HEK293 (cell line): ENCODE results near the gene IFNL3.

Source experiments
- CTCF ChIA-PET: fragments of 350-600 bp; formaldehyde crosslinking; extraction: SDS; loops from one replicate; lab custom pipeline; 2021; ENCODE audit warnings: antibody characterized with exemption; lab: Yijun Ruan, JAX
- POLR2A ChIA-PET: fragments of 300-600 bp; formaldehyde crosslinking; extraction: SDS; loops from one replicate; lab custom pipeline; 2020; ENCODE audit warnings: antibody characterized with exemption, inconsistent platforms; lab: Yijun Ruan, JAX
- H3K27ac ChIP-seq: fragments of 200-500 bp; sonication (Bioruptor generic); 2 replicates; pipeline ENCODE4 v1.5.1; 2014; ENCODE audit warnings: low read depth, low read length, control low read depth, inconsistent platforms; ENCODE audit errors: extremely low read depth
- H3K36me3 ChIP-seq, 2 experiments: fragments of 200-500 bp in 1 of 2; sonication (Bioruptor generic) in 1 of 2; 1 replicate in 1 of 2; 2 replicates in 1 of 2; pipeline ENCODE4 v1.5.1; 2014 to 2017; ENCODE audit warnings: inconsistent platforms in 2 of 2, low read length in 2 of 2; ENCODE audit not compliant: control insufficient read depth in 2 of 2, insufficient read depth in 1 of 2
- H3K4me1 ChIP-seq: fragments of 200-500 bp; sonication (Bioruptor generic); 2 replicates; pipeline ENCODE4 v1.5.1; 2014; ENCODE audit warnings: mild to moderate bottlenecking, low read length, inconsistent platforms; ENCODE audit not compliant: control insufficient read depth, insufficient read depth
- H3K4me3 ChIP-seq: 2 replicates; pipeline ENCODE4 v1.5.1; 2011; ENCODE audit warnings: low read depth, mild to moderate bottlenecking, control low read depth, low read length, moderate library complexity
- H3K9me3 ChIP-seq: fragments of 200-500 bp; sonication (Bioruptor generic); 2 replicates; pipeline ENCODE4 v1.5.1; 2014; ENCODE audit warnings: low read depth, low read length, inconsistent platforms; ENCODE audit not compliant: control insufficient read depth, insufficient read depth
- FEZF1 ChIP-seq: fragments of 450-650 bp; formaldehyde crosslinking; IDR thresholded peaks from 2 replicates; pipeline ENCODE4 v1.5.1; 2016; ENCODE audit warnings: missing biosample characterization, missing genetic modification characterization
- GLIS2 ChIP-seq: fragments of 450-650 bp; formaldehyde crosslinking; IDR thresholded peaks from 2 replicates; pipeline ENCODE4 v1.5.1; 2016; ENCODE audit warnings: missing biosample characterization, missing genetic modification characterization
- OSR2 ChIP-seq: fragments of 450-650 bp; formaldehyde crosslinking; IDR thresholded peaks from 2 replicates; pipeline ENCODE4 v1.5.1; 2016; ENCODE audit warnings: missing biosample characterization, missing genetic modification characterization
- SP2 ChIP-seq: fragments of 450-650 bp; formaldehyde crosslinking; IDR thresholded peaks from 2 replicates; pipeline ENCODE4 v1.5.1; 2016; ENCODE audit warnings: missing biosample characterization, missing genetic modification characterization
- YY2 ChIP-seq: fragments of 450-650 bp; formaldehyde crosslinking; IDR thresholded peaks from 2 replicates; pipeline ENCODE4 v1.5.1; 2016; ENCODE audit warnings: missing biosample characterization, missing genetic modification characterization
- ZBTB21 ChIP-seq: fragments of 450-650 bp; formaldehyde crosslinking; IDR thresholded peaks from 2 replicates; pipeline ENCODE4 v1.5.1; 2017; ENCODE audit warnings: missing biosample characterization, missing genetic modification characterization
- ZFP37 ChIP-seq: fragments of 450-650 bp; formaldehyde crosslinking; IDR thresholded peaks from 2 replicates; pipeline ENCODE4 v1.5.1; 2016; ENCODE audit warnings: missing biosample characterization, missing genetic modification characterization
- ZIC2 ChIP-seq: fragments of 450-650 bp; formaldehyde crosslinking; IDR thresholded peaks from 2 replicates; pipeline ENCODE4 v1.5.1; 2016; ENCODE audit warnings: missing biosample characterization, missing genetic modification characterization
- ZNF114 ChIP-seq: fragments of 450-650 bp; formaldehyde crosslinking; IDR thresholded peaks from 2 replicates; pipeline ENCODE4 v1.5.0; 2017; ENCODE audit warnings: missing biosample characterization, missing genetic modification characterization
- ZNF132 ChIP-seq: fragments of 450-650 bp; formaldehyde crosslinking; IDR thresholded peaks from 2 replicates; pipeline ENCODE4 v1.5.1; 2017; ENCODE audit warnings: missing biosample characterization, missing genetic modification characterization, borderline replicate concordance
- ZNF366 ChIP-seq: fragments of 450-650 bp; formaldehyde crosslinking; conservative IDR thresholded peaks from 2 replicates; pipeline ENCODE4 v1.5.1; 2016; ENCODE audit warnings: missing biosample characterization, missing genetic modification characterization
- ZNF558 ChIP-seq: fragments of 450-650 bp; formaldehyde crosslinking; IDR thresholded peaks from 2 replicates; pipeline ENCODE4 v1.5.1; 2016; ENCODE audit warnings: missing biosample characterization, missing genetic modification characterization
- ZNF596 ChIP-seq: fragments of 450-650 bp; IDR thresholded peaks from 2 replicates; pipeline ENCODE4 v1.5.0; 2018; ENCODE audit warnings: missing biosample characterization, mild to moderate bottlenecking, missing genetic modification characterization, moderate library complexity
- ZNF654 ChIP-seq: fragments of 450-650 bp; formaldehyde crosslinking; IDR thresholded peaks from 2 replicates; pipeline ENCODE4 v1.5.1; 2016; ENCODE audit warnings: low read depth, missing biosample characterization, missing genetic modification characterization
- ZNF670 ChIP-seq: fragments of 450-650 bp; formaldehyde crosslinking; IDR thresholded peaks from 2 replicates; pipeline ENCODE4 v1.5.1; 2016; ENCODE audit warnings: missing biosample characterization, missing genetic modification characterization, low read depth
- ZNF707 ChIP-seq: fragments of 450-650 bp; formaldehyde crosslinking; IDR thresholded peaks from 2 replicates; pipeline ENCODE4 v1.5.1; 2016; ENCODE audit warnings: missing biosample characterization, missing genetic modification characterization
- ZSCAN18 ChIP-seq: fragments of 450-650 bp; formaldehyde crosslinking; IDR thresholded peaks from 2 replicates; pipeline ENCODE4 v1.5.1; 2016; ENCODE audit warnings: missing biosample characterization, missing genetic modification characterization
- ZSCAN23 ChIP-seq: fragments of 450-650 bp; formaldehyde crosslinking; IDR thresholded peaks from 2 replicates; pipeline ENCODE4 v1.5.1; 2016; ENCODE audit warnings: missing biosample characterization, missing genetic modification characterization
- TF ChIP-seq, protein P1 (sequence below): fragments of 450-650 bp; formaldehyde crosslinking; IDR thresholded peaks from 2 replicates; pipeline ENCODE4 v1.5.1; 2016; ENCODE audit warnings: missing biosample characterization, missing genetic modification characterization
- TF ChIP-seq, protein P2 (sequence below): fragments of 450-650 bp; formaldehyde crosslinking; IDR thresholded peaks from 2 replicates; pipeline ENCODE4 v1.5.1; 2016; ENCODE audit warnings: missing biosample characterization, missing genetic modification characterization
- TF ChIP-seq, protein P3 (sequence below): fragments of 450-650 bp; formaldehyde crosslinking; IDR thresholded peaks from 2 replicates; pipeline ENCODE4 v1.5.1; 2016; ENCODE audit warnings: missing biosample characterization, missing genetic modification characterization

The IFNL3 gene

DNA sequence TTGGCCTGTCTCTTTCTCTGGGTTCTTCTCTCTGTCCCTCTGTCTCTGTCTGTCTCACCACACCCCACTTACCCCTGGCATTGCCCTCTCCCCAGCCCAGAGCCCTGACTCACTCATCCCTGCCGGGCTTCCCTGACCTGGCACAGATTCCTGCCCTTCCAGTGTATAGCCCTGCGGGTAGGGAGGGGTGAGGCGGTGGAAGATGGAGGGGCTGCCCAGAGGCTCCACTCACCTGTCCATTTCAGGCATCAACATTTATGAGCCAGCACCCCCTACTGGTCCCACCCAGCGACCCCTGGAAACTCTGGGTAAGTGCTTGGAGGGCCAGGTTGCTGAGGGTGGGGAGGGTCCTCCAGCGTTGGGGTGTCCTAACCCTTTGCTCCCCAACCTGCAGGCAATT, 47.0 kb downstream of the IFNL3 start:
- H3K36me3 ChIP-seq = no peaks in the 10 kb centered on the region
- no peak overlapping the region for H3K27ac ChIP-seq
- ChIA-PET CTCF (interaction anchor here (0.6 to 2.1 kb wide), 10 partner anchors 10 to 158 kb away, joined by 3 to 14 read pairs (median 4); no protein-coding TSS in a partner anchor), POLR2A (interaction anchor here (0.5 to 1.4 kb wide), 2 partner anchors 238 to 436 kb away, joined by 3 read pairs; partner anchors contain the start of gene RPS16)
- no peaks in the 10 kb centered on the region for H3K9me3 ChIP-seq
- H3K4me1 ChIP-seq = no peaks in the 10 kb centered on the region
- H3K4me3 ChIP-seq = no peak overlapping the region
- TF ChIP-seq ZNF654 (tag by site-specific recombination) (peak; percentile 29; the same call in 1 of the 2 replicates), GLIS2 (tag by site-specific recombination) (peak; percentile 16; the same call in 1 of the 2 replicates), ZSCAN18 (no peak)
- TF ChIP-seq, protein P1, sequence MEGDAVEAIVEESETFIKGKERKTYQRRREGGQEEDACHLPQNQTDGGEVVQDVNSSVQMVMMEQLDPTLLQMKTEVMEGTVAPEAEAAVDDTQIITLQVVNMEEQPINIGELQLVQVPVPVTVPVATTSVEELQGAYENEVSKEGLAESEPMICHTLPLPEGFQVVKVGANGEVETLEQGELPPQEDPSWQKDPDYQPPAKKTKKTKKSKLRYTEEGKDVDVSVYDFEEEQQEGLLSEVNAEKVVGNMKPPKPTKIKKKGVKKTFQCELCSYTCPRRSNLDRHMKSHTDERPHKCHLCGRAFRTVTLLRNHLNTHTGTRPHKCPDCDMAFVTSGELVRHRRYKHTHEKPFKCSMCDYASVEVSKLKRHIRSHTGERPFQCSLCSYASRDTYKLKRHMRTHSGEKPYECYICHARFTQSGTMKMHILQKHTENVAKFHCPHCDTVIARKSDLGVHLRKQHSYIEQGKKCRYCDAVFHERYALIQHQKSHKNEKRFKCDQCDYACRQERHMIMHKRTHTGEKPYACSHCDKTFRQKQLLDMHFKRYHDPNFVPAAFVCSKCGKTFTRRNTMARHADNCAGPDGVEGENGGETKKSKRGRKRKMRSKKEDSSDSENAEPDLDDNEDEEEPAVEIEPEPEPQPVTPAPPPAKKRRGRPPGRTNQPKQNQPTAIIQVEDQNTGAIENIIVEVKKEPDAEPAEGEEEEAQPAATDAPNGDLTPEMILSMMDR (tag by site-specific recombination) = peak; percentile 53; the same call in 1 of the 2 replicates

DNA sequence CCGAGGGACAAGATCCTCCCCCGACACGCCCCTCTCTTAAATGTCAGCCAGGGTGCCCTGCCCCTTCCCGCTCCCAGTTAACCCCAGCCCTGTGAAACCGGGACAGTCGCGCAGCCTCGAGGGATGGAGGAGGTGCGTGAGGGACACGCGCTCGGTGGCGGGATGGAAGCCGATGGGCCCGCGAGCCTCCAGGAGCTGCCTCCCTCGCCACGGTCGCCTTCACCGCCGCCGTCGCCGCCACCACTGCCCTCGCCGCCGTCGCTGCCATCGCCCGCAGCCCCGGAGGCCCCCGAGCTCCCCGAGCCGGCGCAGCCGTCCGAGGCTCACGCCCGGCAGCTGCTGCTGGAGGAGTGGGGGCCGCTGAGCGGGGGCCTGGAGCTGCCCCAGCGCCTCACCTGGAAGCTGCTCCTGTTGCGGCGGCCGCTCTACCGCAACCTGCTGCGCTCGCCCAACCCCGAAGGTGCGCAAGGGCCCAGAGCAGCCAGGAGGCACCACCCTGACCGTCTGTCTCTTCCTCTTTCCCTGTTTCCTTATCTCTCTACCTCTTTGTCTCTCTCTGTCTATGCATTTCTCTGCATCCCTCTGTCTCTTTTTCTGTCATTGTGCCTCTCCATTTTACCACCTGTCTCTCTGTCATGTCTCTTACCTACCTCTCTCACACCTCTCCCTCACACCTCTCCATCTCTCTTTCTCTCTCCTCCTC, 47.8 kb downstream of the IFNL3 start, which contains the start of gene NCCRP1:
NCCRP1 (plus strand) TSS at position 105 of the 703 bp plus-strand sequence; CDS start at position 124, 19 bp downstream.
- Histone ChIP-seq H3K4me3 (no peak within 1 kb of the TSS), H3K4me1 (no peaks in the 10 kb centered on the region), H3K27ac (no peak within 1 kb of the TSS), H3K9me3 (no peaks in the 10 kb centered on the region), H3K36me3 (no peaks in the 10 kb centered on the region)
- POLR2A ChIA-PET = interaction anchor here (0.6 kb wide), 1 partner anchor 8 kb away, joined by 7 read pairs; no protein-coding TSS in a partner anchor
- TF ChIP-seq, protein P2, sequence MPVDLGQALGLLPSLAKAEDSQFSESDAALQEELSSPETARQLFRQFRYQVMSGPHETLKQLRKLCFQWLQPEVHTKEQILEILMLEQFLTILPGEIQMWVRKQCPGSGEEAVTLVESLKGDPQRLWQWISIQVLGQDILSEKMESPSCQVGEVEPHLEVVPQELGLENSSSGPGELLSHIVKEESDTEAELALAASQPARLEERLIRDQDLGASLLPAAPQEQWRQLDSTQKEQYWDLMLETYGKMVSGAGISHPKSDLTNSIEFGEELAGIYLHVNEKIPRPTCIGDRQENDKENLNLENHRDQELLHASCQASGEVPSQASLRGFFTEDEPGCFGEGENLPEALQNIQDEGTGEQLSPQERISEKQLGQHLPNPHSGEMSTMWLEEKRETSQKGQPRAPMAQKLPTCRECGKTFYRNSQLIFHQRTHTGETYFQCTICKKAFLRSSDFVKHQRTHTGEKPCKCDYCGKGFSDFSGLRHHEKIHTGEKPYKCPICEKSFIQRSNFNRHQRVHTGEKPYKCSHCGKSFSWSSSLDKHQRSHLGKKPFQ (tag by site-specific recombination) = no peak
- no peak for TF ChIP-seq ZNF670 (tag by site-specific recombination)
- TF ChIP-seq ZNF132 = no peak
- peak; percentile 80 for TF ChIP-seq ZNF366
- TF ChIP-seq ZIC2 (tag by site-specific recombination) = no peak
- TF ChIP-seq SP2 (tag by site-specific recombination) = no peak
- TF ChIP-seq ZNF707 = no peak
- peak; percentile 32; the same call in 1 of the 2 replicates for TF ChIP-seq YY2 (tag by site-specific recombination)
- TF ChIP-seq ZNF558 (tag by site-specific recombination) = no peak
- no peak for TF ChIP-seq OSR2 (tag by site-specific recombination)
- TF ChIP-seq ZNF596 (tag by site-specific recombination) = no peak
- TF ChIP-seq ZFP37 = no peak
- TF ChIP-seq, protein P3, sequence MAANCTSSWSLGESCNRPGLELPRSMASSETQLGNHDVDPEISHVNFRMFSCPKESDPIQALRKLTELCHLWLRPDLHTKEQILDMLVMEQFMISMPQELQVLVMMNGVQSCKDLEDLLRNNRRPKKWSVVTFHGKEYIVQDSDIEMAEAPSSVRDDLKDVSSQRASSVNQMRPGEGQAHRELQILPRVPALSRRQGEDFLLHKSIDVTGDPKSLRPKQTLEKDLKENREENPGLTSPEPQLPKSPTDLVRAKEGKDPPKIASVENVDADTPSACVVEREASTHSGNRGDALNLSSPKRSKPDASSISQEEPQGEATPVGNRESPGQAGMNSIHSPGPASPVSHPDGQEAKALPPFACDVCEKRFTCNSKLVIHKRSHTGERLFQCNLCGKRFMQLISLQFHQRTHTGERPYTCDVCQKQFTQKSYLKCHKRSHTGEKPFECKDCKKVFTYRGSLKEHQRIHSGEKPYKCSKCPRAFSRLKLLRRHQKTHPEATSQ (tag by site-specific recombination) = no peak
- no peak for TF ChIP-seq ZBTB21 (tag by site-specific recombination)
- no peak for TF ChIP-seq ZSCAN23 (tag by site-specific recombination)
- TF ChIP-seq ZNF114 (tag by site-specific recombination) = no peak
- no peak for TF ChIP-seq FEZF1 (tag by site-specific recombination)
- CTCF ChIA-PET = interaction anchor here (0.7 to 2.0 kb wide), 3 partner anchors 87 to 157 kb away, joined by 3 to 6 read pairs (median 3); no protein-coding TSS in a partner anchor
